GM06990 (cell line): ENCODE measurements around the gene NFIA.

Source experiments
- DNase-seq: peaks from one replicate; pipeline ENCODE4 v3.0.0-alpha.2; 2011; ENCODE audit not compliant: insufficient read length; ENCODE audit errors: extremely low read depth
- H3K27me3 ChIP-seq: replicated peaks from 2 replicates; pipeline ENCODE4 v1.6.0; 2011; ENCODE audit warnings: low read length; ENCODE audit not compliant: control insufficient read depth, insufficient read depth
- H3K36me3 ChIP-seq: 2 replicates; pipeline ENCODE4 v1.5.1; 2011; ENCODE audit warnings: low read length; ENCODE audit not compliant: control insufficient read depth, insufficient read depth
- H3K4me3 ChIP-seq: replicated peaks from 2 replicates; pipeline ENCODE4 v1.5.1; 2011; ENCODE audit warnings: low read depth, mild to moderate bottlenecking, control low read depth, low read length
- TF ChIP-seq, protein P1 (sequence below): IDR thresholded peaks from 2 replicates; pipeline ENCODE4 v1.5.1; 2011; ENCODE audit warnings: low read length, control low read depth, mild to moderate bottlenecking, inconsistent platforms; ENCODE audit not compliant: insufficient read depth, poor library complexity, severe bottlenecking

NFIA gene

GRCh38 chr1:61160526-61160925 is 78.2 kb downstream of the NFIA start:
- H3K27me3 ChIP-seq, result no peaks in the 10 kb centered on the region
- no peak overlapping the region for H3K4me3 ChIP-seq
- DNase-seq, result no peak
- H3K36me3 ChIP-seq, result no peaks in the 10 kb centered on the region
- TF ChIP-seq, protein P1, sequence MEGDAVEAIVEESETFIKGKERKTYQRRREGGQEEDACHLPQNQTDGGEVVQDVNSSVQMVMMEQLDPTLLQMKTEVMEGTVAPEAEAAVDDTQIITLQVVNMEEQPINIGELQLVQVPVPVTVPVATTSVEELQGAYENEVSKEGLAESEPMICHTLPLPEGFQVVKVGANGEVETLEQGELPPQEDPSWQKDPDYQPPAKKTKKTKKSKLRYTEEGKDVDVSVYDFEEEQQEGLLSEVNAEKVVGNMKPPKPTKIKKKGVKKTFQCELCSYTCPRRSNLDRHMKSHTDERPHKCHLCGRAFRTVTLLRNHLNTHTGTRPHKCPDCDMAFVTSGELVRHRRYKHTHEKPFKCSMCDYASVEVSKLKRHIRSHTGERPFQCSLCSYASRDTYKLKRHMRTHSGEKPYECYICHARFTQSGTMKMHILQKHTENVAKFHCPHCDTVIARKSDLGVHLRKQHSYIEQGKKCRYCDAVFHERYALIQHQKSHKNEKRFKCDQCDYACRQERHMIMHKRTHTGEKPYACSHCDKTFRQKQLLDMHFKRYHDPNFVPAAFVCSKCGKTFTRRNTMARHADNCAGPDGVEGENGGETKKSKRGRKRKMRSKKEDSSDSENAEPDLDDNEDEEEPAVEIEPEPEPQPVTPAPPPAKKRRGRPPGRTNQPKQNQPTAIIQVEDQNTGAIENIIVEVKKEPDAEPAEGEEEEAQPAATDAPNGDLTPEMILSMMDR, result no peak

GRCh38 chr1:61162520-61163258 is 80.3 kb downstream of the NFIA start:
- Histone ChIP-seq H3K4me3 (no peak overlapping the region), H3K27me3 (no peaks in the 10 kb centered on the region), H3K36me3 (no peaks in the 10 kb centered on the region)
- no peak for DNase-seq
- TF ChIP-seq, protein P1, result no peak

- DNase-seq, result no peak
- H3K36me3 ChIP-seq, result no peaks in the 10 kb centered on the region
- TF ChIP-seq, protein P1, result no peak
- H3K4me3 ChIP-seq, result no peak overlapping the region
- no peaks in the 10 kb centered on the region for H3K27me3 ChIP-seq
Measured at GRCh38 chr1:61163355-61163754, 81.0 kb downstream of the NFIA start.

GRCh38 chr1:61165402-61165801 is 83.0 kb downstream of the NFIA start:
- Histone ChIP-seq H3K36me3 (no peaks in the 10 kb centered on the region), H3K4me3 (no peak overlapping the region), H3K27me3 (no peaks in the 10 kb centered on the region)
- TF ChIP-seq, protein P1, result no peak
- no peak for DNase-seq

- no peaks in the 10 kb centered on the region for H3K27me3 ChIP-seq
- TF ChIP-seq, protein P1, result no peak
- no peak for DNase-seq
- no peak overlapping the region for H3K4me3 ChIP-seq
- no peaks in the 10 kb centered on the region for H3K36me3 ChIP-seq
Measured at GRCh38 chr1:61167309-61167708, 84.9 kb downstream of the NFIA start.
